HG03432 (cell line): Measurements from ENCODE around the gene ETV3L.
A peak's percentile ranks its signal among the peaks of the same experiment; 100 is the strongest.
"Not testable (repeated sequence)": the region's sequence is repeated elsewhere in the genome, so short reads cannot be mapped to it uniquely, and the experiment has no call there.

Experiments used
- ATAC-seq: cut with Tn5 transposase; IDR thresholded peaks from one replicate; pipeline ENCODE4 v1.9.1; 2021; ENCODE audit warnings: mild to moderate bottlenecking, moderate library complexity; ENCODE audit not compliant: unreplicated experiment

Gene ETV3L

GRCh38 chr1:157105988-157106812, 6.6 kb upstream of the ETV3L start:
- peak; percentile 86 for ATAC-seq

- no peak for ATAC-seq
Observed at GRCh38 chr1:157105298-157105987, 5.8 kb upstream of the ETV3L start.

GRCh38 chr1:157104598-157105293, 5.1 kb upstream of the ETV3L start:
- ATAC-seq, result no peak

GRCh38 chr1:157103268-157103667, 3.7 kb upstream of the ETV3L start:
- no peak for ATAC-seq

- ATAC-seq, result no peak
Observed at GRCh38 chr1:157101149-157101548, 1.5 kb upstream of the ETV3L start.

GRCh38 chr1:157098987-157099632, 498 bp downstream of the ETV3L start:
- ATAC-seq, result not testable (repeated sequence)

- no peak for ATAC-seq
Observed at GRCh38 chr1:157098519-157098918, 1.1 kb downstream of the ETV3L start.

- ATAC-seq, result no peak
Observed at GRCh38 chr1:157097692-157098091, 1.9 kb downstream of the ETV3L start.

GRCh38 chr1:157096881-157097280, 2.7 kb downstream of the ETV3L start:
- ATAC-seq, result no peak

GRCh38 chr1:157095551-157095950, 4.1 kb downstream of the ETV3L start:
- no peak for ATAC-seq

- ATAC-seq, result no peak
Observed at GRCh38 chr1:157095091-157095490, 4.5 kb downstream of the ETV3L start.

- ATAC-seq, result no peak
Observed at GRCh38 chr1:157092831-157093230, 6.8 kb downstream of the ETV3L start.

- ATAC-seq, result no peak
Observed at GRCh38 chr1:157091668-157092273, 7.8 kb downstream of the ETV3L start.

GRCh38 chr1:157091186-157091585, 8.4 kb downstream of the ETV3L start:
- ATAC-seq, result no peak

GRCh38 chr1:157090771-157091170, 8.8 kb downstream of the ETV3L start:
- ATAC-seq, result no peak

- ATAC-seq, result peak; percentile 48
Observed at GRCh38 chr1:157090196-157090647, 9.4 kb downstream of the ETV3L start.

GRCh38 chr1:157089789-157090188, 9.8 kb downstream of the ETV3L start:
- ATAC-seq, result no peak

- ATAC-seq, result no peak
Observed at GRCh38 chr1:157088607-157089006, 11.0 kb downstream of the ETV3L start.

GRCh38 chr1:157087030-157087429, 12.6 kb downstream of the ETV3L start:
- ATAC-seq, result no peak

- ATAC-seq, result no peak
Observed at GRCh38 chr1:157086299-157086698, 13.3 kb downstream of the ETV3L start.

- ATAC-seq, result no peak
Observed at GRCh38 chr1:157085421-157085820, 14.2 kb downstream of the ETV3L start.
